Neural cell (in vitro differentiated cells): Measurements from ENCODE around the gene NR4A3. TPM values are rescaled to one million over a fixed set of nuclear protein-coding genes. Genes with fewer than 3 reads are reported as not detected.

Experiments used
- H2AFZ ChIP-seq: fragments of 200-600, 300-800 bp; sonication (generic), shearing (Covaris generic); 2 replicates; pipeline ENCODE4 v1.6.0; 2014; ENCODE audit warnings: low read depth, mild to moderate bottlenecking, antibody characterized with exemption, low read length, moderate library complexity
- H3F3A ChIP-seq: fragments of 200-600 bp; shearing (Covaris generic); 2 replicates; pipeline ENCODE4 v1.6.1; 2016; ENCODE audit warnings: mild to moderate bottlenecking, moderate library complexity, mixed read lengths, antibody characterized with exemption, low read length; ENCODE audit not compliant: insufficient read depth, poor library complexity, severe bottlenecking
- H3K27ac ChIP-seq: fragments of 200-600, 300-800 bp; sonication (generic), shearing (Covaris generic); 2 replicates; pipeline ENCODE4 v1.5.1; 2014; ENCODE audit warnings: mild to moderate bottlenecking, low read length, moderate library complexity
- H3K27me3 ChIP-seq: fragments of 300-800, 200-600 bp; sonication (generic), shearing (Covaris generic); 2 replicates; pipeline ENCODE4 v1.6.0; 2014; ENCODE audit warnings: mild to moderate bottlenecking, low read depth, low read length, moderate library complexity; ENCODE audit not compliant: insufficient read depth
- H3K36me3 ChIP-seq: fragments of 300-800, 200-600 bp; sonication (generic), shearing (Covaris generic); 2 replicates; pipeline ENCODE4 v1.5.1; 2014; ENCODE audit warnings: mild to moderate bottlenecking, antibody characterized with exemption, low read length, moderate library complexity; ENCODE audit not compliant: insufficient read depth
- H3K4me2 ChIP-seq: fragments of 300-800, 200-600 bp; sonication (generic), shearing (Covaris generic); 2 replicates; pipeline ENCODE4 v1.6.0; 2014; ENCODE audit warnings: mild to moderate bottlenecking, low read length
- H3K4me3 ChIP-seq: fragments of 300-800, 200-600 bp; sonication (generic), shearing (Covaris generic); 2 replicates; pipeline ENCODE4 v1.5.1; 2014; ENCODE audit warnings: mild to moderate bottlenecking, low read length, moderate library complexity
- H3K79me2 ChIP-seq: fragments of 200-600 bp; shearing (Covaris generic); replicated peaks from 2 replicates; pipeline ENCODE4 v1.6.0; 2014; ENCODE audit warnings: mild to moderate bottlenecking, low read length, moderate library complexity; ENCODE audit not compliant: insufficient read depth
- H3K9ac ChIP-seq: fragments of 300-800, 200-600 bp; sonication (generic), shearing (Covaris generic); 2 replicates; pipeline ENCODE4 v1.6.1; 2016; ENCODE audit warnings: mild to moderate bottlenecking, low read length, mixed read lengths
- H3K9me2 ChIP-seq: fragments of 200-600 bp; shearing (Covaris generic); 2 replicates; pipeline ENCODE4 v1.6.1; 2016; ENCODE audit warnings: mild to moderate bottlenecking, low read length, mixed read lengths; ENCODE audit not compliant: insufficient read depth
- H3K9me3 ChIP-seq: fragments of 200-600, 300-800 bp; sonication (generic), shearing (Covaris generic); 2 replicates; pipeline ENCODE4 v1.6.1; 2016; ENCODE audit warnings: mild to moderate bottlenecking, mixed run types, low read length, moderate library complexity, mixed read lengths
- H4K20me1 ChIP-seq: fragments of 200-600 bp; shearing (Covaris generic); 2 replicates; pipeline ENCODE4 v1.6.1; 2016; ENCODE audit warnings: mild to moderate bottlenecking, mixed run types; ENCODE audit not compliant: insufficient read depth
- CTCF ChIP-seq: fragments of 450-650 bp; IDR thresholded peaks from 2 replicates; pipeline ENCODE4 v1.5.1; 2014; ENCODE audit warnings: antibody characterized with exemption, mild to moderate bottlenecking, moderate library complexity; ENCODE audit not compliant: poor library complexity, severe bottlenecking
- EP300 ChIP-seq: fragments of 450-650 bp; conservative IDR thresholded peaks from 2 replicates; pipeline ENCODE4 v1.6.1; 2014; ENCODE audit warnings: antibody characterized with exemption, mild to moderate bottlenecking, moderate library complexity; ENCODE audit not compliant: poor library complexity, severe bottlenecking
- EZH2 ChIP-seq: fragments of 200-600, 300-800 bp; shearing (Covaris generic), sonication (generic); IDR thresholded peaks from 2 replicates; pipeline ENCODE4 v1.6.1; 2014; ENCODE audit warnings: antibody characterized with exemption, low read length, borderline replicate concordance, mild to moderate bottlenecking; ENCODE audit not compliant: insufficient read depth, poor library complexity, severe bottlenecking
- MXI1 ChIP-seq: fragments of 450-650 bp; conservative IDR thresholded peaks from 2 replicates; pipeline ENCODE4 v1.6.1; 2014; ENCODE audit warnings: antibody characterized with exemption, mild to moderate bottlenecking; ENCODE audit not compliant: poor library complexity, severe bottlenecking
- POLR2AphosphoS5 ChIP-seq: IDR thresholded peaks from 2 replicates; pipeline ENCODE4 v1.6.1; 2012
- RAD21 ChIP-seq: fragments of 450-650 bp; conservative IDR thresholded peaks from 2 replicates; pipeline ENCODE4 v1.6.1; 2014; ENCODE audit warnings: antibody characterized with exemption, mild to moderate bottlenecking, moderate library complexity
- REST ChIP-seq: IDR thresholded peaks from 2 replicates; pipeline ENCODE4 v1.6.1; 2012; ENCODE audit warnings: borderline replicate concordance
- SMC3 ChIP-seq: fragments of 450-650 bp; conservative IDR thresholded peaks from 2 replicates; pipeline ENCODE4 v1.6.1; 2014; ENCODE audit warnings: antibody characterized with exemption, mild to moderate bottlenecking, moderate library complexity; ENCODE audit not compliant: poor library complexity
- TAF1 ChIP-seq: IDR thresholded peaks from 2 replicates; pipeline ENCODE4 v1.6.1; 2012; ENCODE audit warnings: low read depth
- polyA plus RNA-seq: library from polyadenylated mRNA; depleted of rRNA; stranded (reverse); fragments of >200 nt; gene quantifications from 2 replicates; pipeline ENCODE4 v1.2.3, GENCODE V29; 2014

The NR4A3 gene
- polyA plus RNA-seq, 1 donor from 2014 or later: 2.7 TPM

GRCh38 chr9:99851500-99851822, 29.8 kb downstream of the NR4A3 start:
- no peaks in the 10 kb centered on the region for H3K27me3 ChIP-seq
- TF ChIP-seq EP300 (no peak), MXI1 (no peak), EZH2 (no peak), REST (no peak), RAD21 (no peak), TAF1 (no peak), SMC3 (no peak)
- H3K27ac ChIP-seq: no peak overlapping the region
- no peaks in the 10 kb centered on the region for H3K79me2 ChIP-seq
- no peak overlapping the region for H3K4me2 ChIP-seq
- H3F3A ChIP-seq: no peaks in the 10 kb centered on the region
- no peaks in the 10 kb centered on the region for H3K9me2 ChIP-seq
- no peaks in the 10 kb centered on the region for H3K9me3 ChIP-seq
- no peak overlapping the region for H2AFZ ChIP-seq
- H3K36me3 ChIP-seq: no peaks in the 10 kb centered on the region
- H3K4me3 ChIP-seq: no peak overlapping the region
- no peaks in the 10 kb centered on the region for H4K20me1 ChIP-seq
- no peak overlapping the region for H3K9ac ChIP-seq

- Histone ChIP-seq H3F3A (no peaks in the 10 kb centered on the region), H3K36me3 (no peaks in the 10 kb centered on the region), H3K9ac (no peak overlapping the region), H3K9me3 (no peaks in the 10 kb centered on the region), H3K27ac (no peak overlapping the region), H3K79me2 (no peaks in the 10 kb centered on the region), H3K4me2 (no peak overlapping the region), H2AFZ (no peak overlapping the region), H3K4me3 (no peak overlapping the region), H3K27me3 (no peaks in the 10 kb centered on the region), H3K9me2 (no peaks in the 10 kb centered on the region), H4K20me1 (no peaks in the 10 kb centered on the region)
- TF ChIP-seq REST: no peak
- no peak for TF ChIP-seq SMC3
- TF ChIP-seq RAD21: no peak
- no peak for TF ChIP-seq MXI1
- no peak for TF ChIP-seq POLR2AphosphoS5
- TF ChIP-seq TAF1: no peak
- TF ChIP-seq CTCF: no peak
- no peak for TF ChIP-seq EP300
Observed at GRCh38 chr9:99852617-99853016, 30.9 kb downstream of the NR4A3 start.
